Activated CD8-positive, alpha-beta memory T cell treated with anti-CD3 and anti-CD28 coated beads, Interleukin-2, amount 50 U/mL, for 48 hours (primary cell): ENCODE results near the gene VPS50.
"Not testable (repeated sequence)": the region's sequence is repeated elsewhere in the genome, so short reads cannot be mapped to it uniquely, and the experiment has no call there.

Experiments
- DNase-seq: peaks from one replicate; pipeline ENCODE4 v3.0.0-alpha.2; 2020

Gene VPS50

GRCh38 chr7:93245525-93246432 lies 13.6 kb downstream of the VPS50 start:
- no peak for DNase-seq

GRCh38 chr7:93249491-93250148 lies 17.5 kb downstream of the VPS50 start:
- no peak for DNase-seq

- no peak for DNase-seq
Measured at GRCh38 chr7:93258661-93259060, 26.5 kb downstream of the VPS50 start.

DNA sequence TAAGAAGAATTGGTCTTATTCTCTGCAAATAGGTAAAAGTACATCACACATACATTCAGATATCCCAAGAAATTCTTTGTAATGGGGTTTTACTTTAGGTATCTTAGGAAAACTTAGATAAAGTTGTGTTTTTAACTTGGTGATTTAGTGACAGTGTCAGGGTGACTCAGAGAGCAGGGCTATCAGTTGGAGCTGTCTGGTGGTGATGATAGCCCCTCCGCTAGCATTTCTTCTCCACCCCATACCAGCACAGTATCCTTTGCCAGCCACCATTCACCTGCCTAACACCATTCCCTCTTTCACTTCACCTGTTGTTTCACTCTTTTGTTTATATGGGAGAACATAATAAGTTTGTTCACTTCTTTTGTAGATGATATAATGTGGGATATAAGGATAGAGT lies 30.4 kb downstream of the VPS50 start:
- no peak for DNase-seq

GRCh38 chr7:93265220-93265619 lies 33.1 kb downstream of the VPS50 start:
- DNase-seq: no peak

DNA sequence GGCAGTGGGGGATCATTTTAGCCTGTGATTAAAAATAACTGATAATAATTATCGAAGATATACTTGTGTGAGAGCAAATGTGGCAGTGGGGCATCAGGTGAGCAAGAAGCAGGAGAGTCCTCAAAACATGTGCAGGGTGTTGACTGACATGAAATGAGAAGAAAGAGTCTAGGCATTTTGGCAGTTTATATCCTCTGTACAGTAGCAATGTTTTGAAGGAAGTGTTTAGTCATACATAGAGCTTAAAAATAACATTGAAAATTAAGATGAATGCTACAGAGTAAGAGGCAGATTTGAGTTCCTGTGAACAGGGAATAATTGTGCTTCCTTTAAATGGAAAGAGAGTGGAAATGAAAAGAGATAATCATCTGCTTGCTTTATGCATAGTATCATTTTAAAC lies 47.4 kb downstream of the VPS50 start:
- no peak for DNase-seq

GRCh38 chr7:93284908-93285307 lies 52.7 kb downstream of the VPS50 start:
- DNase-seq: no peak

DNA sequence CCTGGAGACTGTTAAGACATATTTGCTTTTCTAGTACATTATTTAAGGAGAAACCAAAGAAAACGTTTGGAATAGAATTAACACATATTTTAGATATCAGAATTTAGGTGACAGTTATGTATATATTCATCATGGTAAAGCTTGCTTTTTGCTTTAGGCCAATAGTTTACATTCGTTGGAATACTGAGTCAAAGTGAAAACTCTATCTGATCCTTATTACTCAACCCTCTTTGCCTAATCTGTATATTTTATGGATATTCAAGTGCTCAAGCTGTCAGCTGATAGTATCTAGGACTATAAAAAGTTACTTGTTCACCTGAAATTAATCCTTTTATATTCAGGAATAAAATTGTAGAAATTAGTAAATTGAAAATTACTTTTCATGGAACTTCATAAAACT lies 61.1 kb downstream of the VPS50 start:
- no peak for DNase-seq

DNA sequence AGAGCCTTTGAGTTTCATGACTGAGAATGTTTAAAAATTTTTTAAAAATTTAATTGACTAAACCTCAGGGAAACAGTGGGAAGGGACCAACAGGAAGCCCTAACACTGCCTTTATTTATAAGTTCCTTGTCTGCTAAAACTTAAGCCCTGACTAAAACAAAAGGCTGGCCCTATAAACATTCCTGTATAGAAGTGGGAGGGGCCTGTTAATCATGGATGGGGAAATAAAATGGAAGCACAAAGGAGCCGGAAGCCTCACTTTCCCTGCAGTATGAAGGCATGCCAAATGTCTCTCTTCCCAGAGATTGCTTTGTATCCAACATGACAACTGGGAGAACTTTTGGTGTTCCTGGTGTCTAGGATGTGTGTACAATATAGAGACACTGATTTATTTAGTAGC lies 66.0 kb downstream of the VPS50 start:
- no peak for DNase-seq

GRCh38 chr7:93298671-93299070 lies 66.5 kb downstream of the VPS50 start:
- no peak for DNase-seq

DNA sequence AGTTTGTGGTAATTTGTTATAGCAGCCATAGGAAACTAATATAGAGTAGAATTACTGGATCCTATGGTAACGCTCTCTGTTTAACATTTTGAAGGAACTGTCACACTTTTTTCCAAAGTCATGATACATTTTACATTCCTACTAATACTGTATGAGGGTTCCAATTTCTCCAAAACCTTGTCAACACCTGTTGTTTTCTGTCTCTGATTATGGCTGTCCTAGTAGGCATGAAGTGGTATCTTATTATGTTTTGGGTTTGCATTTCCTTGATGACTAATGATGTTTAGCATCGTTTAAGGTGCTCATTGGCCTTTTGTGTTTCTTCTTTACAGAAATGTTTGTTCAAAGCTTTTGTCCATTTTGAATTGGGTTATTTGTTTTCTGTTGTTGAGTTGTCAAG lies 69.6 kb downstream of the VPS50 start:
- no peak for DNase-seq

DNA sequence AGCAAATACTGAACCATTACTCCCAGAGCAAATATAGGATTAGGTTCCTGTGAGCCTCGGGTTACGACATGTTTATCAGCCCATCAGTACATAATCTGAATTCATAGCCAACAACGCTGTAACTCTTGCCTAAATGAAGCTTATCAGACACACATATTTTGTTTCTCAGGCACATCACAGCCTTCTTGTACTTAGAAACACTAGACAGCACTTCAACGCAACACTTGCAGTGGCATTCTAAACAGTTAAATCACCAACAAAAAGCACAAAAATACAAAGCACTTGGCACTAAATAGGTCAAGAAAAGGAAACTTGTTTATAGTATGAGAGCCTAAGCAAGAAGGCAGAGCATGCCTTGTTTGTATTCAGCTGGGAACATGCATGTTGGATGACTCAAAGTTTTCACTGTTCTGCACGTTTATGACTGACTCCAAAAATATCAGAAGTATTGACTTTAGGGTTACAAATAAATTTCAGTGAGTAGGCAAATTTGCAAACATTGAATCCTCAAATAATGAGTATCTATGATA lies 75.0 kb downstream of the VPS50 start:
- DNase-seq: no peak

DNA sequence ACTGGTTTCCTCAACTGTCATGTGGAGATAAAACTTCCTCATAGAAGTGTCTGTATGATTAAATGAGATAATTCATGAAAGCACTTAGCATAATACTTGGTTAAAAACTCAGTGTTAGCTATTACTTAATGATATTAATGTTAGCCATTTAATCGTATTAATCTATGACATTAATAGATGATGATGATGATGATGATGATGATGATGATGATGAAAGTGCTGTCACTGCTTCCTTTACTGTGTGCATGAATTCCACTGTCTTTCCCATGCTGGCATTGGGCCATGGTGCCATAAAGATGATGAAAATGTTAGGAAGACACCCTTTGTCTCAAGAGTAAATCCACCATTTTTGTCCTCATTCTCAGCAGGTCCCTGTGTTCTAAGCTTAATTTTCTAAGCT lies 75.8 kb downstream of the VPS50 start:
- no peak for DNase-seq

DNA sequence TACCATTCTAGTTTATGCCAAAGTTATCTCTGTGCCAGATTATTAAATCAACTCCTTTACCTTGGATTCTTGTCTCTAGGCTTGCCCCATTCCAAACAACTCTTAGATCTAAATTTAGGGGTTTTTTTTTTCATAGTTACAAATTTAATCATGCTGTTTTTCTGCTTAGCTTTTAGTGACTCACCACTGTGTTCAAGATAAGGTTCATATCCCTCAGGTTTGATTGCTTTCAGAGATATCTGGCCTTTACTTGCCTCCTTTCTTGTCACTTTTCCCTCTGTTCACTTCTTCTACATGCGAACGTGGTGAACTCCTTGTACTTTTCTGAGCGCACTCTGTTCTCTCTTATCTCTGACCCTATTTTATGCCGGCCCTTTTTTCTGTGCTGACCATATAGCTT lies 78.2 kb downstream of the VPS50 start:
- DNase-seq: no peak

- no peak for DNase-seq
Measured at GRCh38 chr7:93314449-93314848, 82.3 kb downstream of the VPS50 start.

DNA sequence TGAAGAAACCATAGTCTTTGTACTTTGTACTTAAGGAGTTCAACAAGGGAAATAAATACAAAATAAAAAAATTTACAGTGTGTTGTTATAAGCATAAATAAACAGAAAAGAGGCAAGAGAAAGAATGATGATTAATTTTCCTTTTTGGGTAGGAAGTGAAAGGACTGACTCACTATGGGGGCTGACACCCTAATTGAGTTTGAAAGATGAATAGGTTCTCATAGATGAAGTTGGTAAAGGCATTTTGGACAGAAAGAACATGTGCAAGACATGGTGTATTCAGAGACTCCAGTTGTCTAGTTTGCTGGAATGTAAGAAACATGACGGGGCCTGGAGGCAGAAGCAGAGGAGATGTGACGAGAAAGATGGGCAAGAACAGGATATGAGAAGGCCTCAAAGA lies 83.7 kb downstream of the VPS50 start:
- no peak for DNase-seq

DNA sequence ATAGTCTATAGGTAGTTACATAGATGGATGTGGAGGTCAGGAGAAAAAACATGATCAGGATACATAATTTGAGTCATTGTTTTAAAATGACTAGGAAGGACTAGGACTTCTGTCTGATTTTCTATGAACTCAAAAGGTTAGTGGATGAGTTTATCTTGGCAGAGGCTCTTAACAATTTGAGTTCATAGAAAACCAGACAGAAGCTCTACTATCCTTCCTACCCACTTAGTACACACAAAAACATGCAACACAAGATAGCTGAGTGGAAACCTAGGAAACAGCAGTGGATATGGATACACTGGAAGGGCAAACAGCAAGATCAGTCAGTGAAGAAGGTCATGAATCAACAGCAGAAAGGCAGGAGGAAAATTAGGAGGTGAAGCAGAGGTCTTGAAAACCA lies 84.6 kb downstream of the VPS50 start:
- no peak for DNase-seq

DNA sequence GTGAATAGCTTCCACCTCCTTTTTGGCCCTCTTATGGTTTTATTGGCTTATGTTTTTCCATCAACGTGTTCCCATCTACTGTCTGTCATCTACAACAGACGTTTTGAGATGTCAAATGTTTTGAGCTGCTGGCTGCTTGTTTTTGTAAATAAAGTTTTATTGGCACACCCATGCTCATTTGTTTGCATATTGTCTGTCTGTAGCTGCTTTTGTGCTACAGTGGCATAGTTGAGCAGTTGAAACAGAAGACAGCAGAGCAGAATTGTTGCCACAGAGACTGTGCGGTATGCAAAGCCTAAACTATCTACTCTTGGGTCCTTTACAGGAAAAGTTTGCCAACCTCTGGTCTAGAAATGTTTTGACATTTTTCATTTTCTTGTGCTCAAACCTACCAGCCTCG lies 88.7 kb downstream of the VPS50 start:
- DNase-seq: no peak

DNA sequence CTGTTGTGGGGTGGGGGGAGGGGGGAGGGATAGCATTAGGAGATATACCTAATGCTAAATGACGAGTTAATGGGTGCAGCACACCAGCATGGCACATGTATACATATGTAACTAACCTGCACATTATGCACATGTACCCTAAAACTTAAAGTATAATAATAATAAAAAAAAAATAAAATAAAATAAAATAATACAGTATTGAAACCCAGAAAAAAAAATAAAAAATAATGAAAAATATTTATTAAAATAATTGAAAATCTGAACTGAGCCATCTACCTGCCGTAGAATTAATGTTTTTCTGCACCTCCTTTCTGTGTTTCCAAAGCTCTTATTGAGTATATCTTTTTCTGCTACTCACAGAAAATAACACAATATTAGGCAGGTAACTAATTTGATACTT lies 94.1 kb downstream of the VPS50 start:
- DNase-seq: not testable (repeated sequence)

GRCh38 chr7:93327006-93327633 lies 95.0 kb downstream of the VPS50 start:
- no peak for DNase-seq

GRCh38 chr7:93331706-93332105 lies 99.5 kb downstream of the VPS50 start:
- no peak for DNase-seq

DNA sequence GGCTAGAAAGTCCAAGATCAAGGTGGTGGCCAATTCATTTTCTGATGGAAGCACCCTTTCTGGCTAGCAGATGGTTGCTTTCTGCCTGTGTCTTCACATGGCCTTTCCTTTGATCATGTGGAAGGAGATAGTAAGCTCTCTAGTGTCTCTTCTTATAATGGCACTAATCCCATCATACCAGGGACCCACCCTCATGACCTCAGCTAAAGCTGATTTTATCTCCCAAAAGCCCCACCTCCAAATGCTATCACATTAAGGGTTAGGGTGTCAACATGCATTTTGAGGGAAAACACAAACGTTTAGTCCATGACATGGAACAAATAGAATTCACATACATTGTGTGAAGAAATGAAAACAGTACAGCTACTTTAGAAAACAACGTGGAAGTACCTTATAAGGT lies 100.0 kb downstream of the VPS50 start:
- no peak for DNase-seq

GRCh38 chr7:93337052-93337451 lies 104.9 kb downstream of the VPS50 start:
- no peak for DNase-seq

- DNase-seq: not testable (repeated sequence)
Measured at GRCh38 chr7:93342178-93342577, 110.0 kb downstream of the VPS50 start.
